Calu3 (cell line): ENCODE measurements around the gene ASTN2. TPM values are rescaled to one million over a fixed set of nuclear protein-coding genes. Genes with fewer than 3 reads are reported as not detected.

ENCODE experiments used
- BruUV-seq: library from RNA; stranded (reverse); fragments of 400-500 nt; replicated peaks from 2 replicates; lab custom pipeline; 2021; lab: Mats Ljungman, UMichigan
- CTCF ChIA-PET: fragments of 300-600 bp; sonication (Branson Sonifier 250); formaldehyde crosslinking; loops from one replicate; lab custom pipeline; 2022; ENCODE audit warnings: antibody characterized with exemption; lab: Charles Lee
- DNase-seq: peaks from one replicate; pipeline ENCODE4 v3.0.0; 2022
- H3K27ac Mint-ChIP-seq: one replicate; pipeline ENCODE4 v1.8.0; 2022; ENCODE audit warnings: mixed read lengths; ENCODE audit not compliant: unreplicated experiment
- H3K27me3 Mint-ChIP-seq: one replicate; pipeline ENCODE4 v1.8.0; 2022; ENCODE audit warnings: mixed read lengths; ENCODE audit not compliant: unreplicated experiment
- H3K36me3 Mint-ChIP-seq: one replicate; pipeline ENCODE4 v1.8.0; 2022; ENCODE audit warnings: mild to moderate bottlenecking, moderate library complexity, mixed read lengths; ENCODE audit not compliant: insufficient read depth, unreplicated experiment
- H3K4me1 Mint-ChIP-seq: one replicate; pipeline ENCODE4 v1.8.0; 2022; ENCODE audit warnings: mild to moderate bottlenecking, low read depth, mixed read lengths; ENCODE audit not compliant: unreplicated experiment
- H3K4me3 Mint-ChIP-seq: one replicate; pipeline ENCODE4 v1.8.0; 2022; ENCODE audit warnings: mild to moderate bottlenecking, low read depth, moderate library complexity, mixed read lengths; ENCODE audit not compliant: unreplicated experiment
- H3K9me3 Mint-ChIP-seq: one replicate; pipeline ENCODE4 v1.8.0; 2022; ENCODE audit warnings: low read depth, mixed read lengths; ENCODE audit not compliant: unreplicated experiment
- CTCF ChIP-seq: fragments of 200-600 bp; IDR thresholded peaks from one replicate; pipeline ENCODE4 v1.8.0; 2022; ENCODE audit warnings: antibody characterized with exemption; ENCODE audit not compliant: unreplicated experiment
- intact Hi-C: fragments of 100-400 bp; cut with micrococcal nuclease; formaldehyde crosslinking; loops from one replicate; pipeline ENCODE4 v1.10.0; 2022; ENCODE audit not compliant: unreplicated experiment
- total RNA-seq: library from RNA; stranded (reverse); gene quantifications from 2 replicates; pipeline ENCODE4 v1.2.3, GENCODE V29; 2022

Gene ASTN2
- total RNA-seq, 1 experiment from 2014 or later: 1.7 TPM

- H3K4me1 Mint-ChIP-seq: no peaks in the 10 kb centered on the region
- no peak overlapping the region for H3K27ac Mint-ChIP-seq
- TF ChIP-seq CTCF: no peak
- DNase-seq: no peak
- intact Hi-C loops: no loop called here
- H3K27me3 Mint-ChIP-seq: no peaks in the 10 kb centered on the region
- no TSS peak for BruUV-seq
- no peaks in the 10 kb centered on the region for H3K36me3 Mint-ChIP-seq
- no peak overlapping the region for H3K4me3 Mint-ChIP-seq
- H3K9me3 Mint-ChIP-seq: peaks cover 3% of the 10 kb centered on the region
- CTCF ChIA-PET: no interaction called here
These were observed 121.4 kb downstream of the ASTN2 start for GRCh38 chr9:117293206-117294114.

- CTCF ChIA-PET: no interaction called here
- peaks cover 3% of the 10 kb centered on the region for H3K9me3 Mint-ChIP-seq
- H3K4me3 Mint-ChIP-seq: no peak overlapping the region
- no TSS peak for BruUV-seq
- no peaks in the 10 kb centered on the region for H3K27me3 Mint-ChIP-seq
- H3K27ac Mint-ChIP-seq: no peak overlapping the region
- TF ChIP-seq CTCF: no peak
- intact Hi-C loops: no loop called here
- no peak for DNase-seq
- no peaks in the 10 kb centered on the region for H3K36me3 Mint-ChIP-seq
- no peaks in the 10 kb centered on the region for H3K4me1 Mint-ChIP-seq
These were observed 123.8 kb downstream of the ASTN2 start for GRCh38 chr9:117290856-117291622.

GRCh38 chr9:117290306-117290840 lies 124.5 kb downstream of the ASTN2 start:
- Mint-ChIP-seq H3K27ac (no peak overlapping the region), H3K4me1 (no peaks in the 10 kb centered on the region), H3K9me3 (no peaks in the 10 kb centered on the region), H3K27me3 (no peaks in the 10 kb centered on the region), H3K4me3 (no peak overlapping the region), H3K36me3 (no peaks in the 10 kb centered on the region)
- no peak for TF ChIP-seq CTCF
- no TSS peak for BruUV-seq
- intact Hi-C loops: no loop called here
- CTCF ChIA-PET: no interaction called here
- no peak for DNase-seq

GRCh38 chr9:117286245-117286644 lies 128.6 kb downstream of the ASTN2 start:
- no peak overlapping the region for H3K27ac Mint-ChIP-seq
- H3K9me3 Mint-ChIP-seq: peaks cover 4% of the 10 kb centered on the region
- no peaks in the 10 kb centered on the region for H3K36me3 Mint-ChIP-seq
- intact Hi-C loops: no loop called here
- no TSS peak for BruUV-seq
- H3K4me1 Mint-ChIP-seq: no peaks in the 10 kb centered on the region
- CTCF ChIA-PET: no interaction called here
- no peaks in the 10 kb centered on the region for H3K27me3 Mint-ChIP-seq
- H3K4me3 Mint-ChIP-seq: no peak overlapping the region
- no peak for TF ChIP-seq CTCF
- DNase-seq: no peak
